MM.1S (cell line): Measurements from ENCODE around the gene MTFMT.

ENCODE experiments used
- EZH2 ChIP-seq: fragments of 300-600 bp; sonication (generic); optimal IDR thresholded peaks from 2 replicates; pipeline ENCODE3; 2017; ENCODE audit warnings: low read depth, mild to moderate bottlenecking, antibody characterized with exemption, low read length, mixed read lengths
- TF ChIP-seq, protein P1 (sequence below): fragments of 300-600 bp; sonication (generic); IDR thresholded peaks from 2 replicates; pipeline ENCODE4 v1.5.1; 2016; ENCODE audit warnings: antibody characterized with exemption, low read length, mixed read lengths

DNA sequence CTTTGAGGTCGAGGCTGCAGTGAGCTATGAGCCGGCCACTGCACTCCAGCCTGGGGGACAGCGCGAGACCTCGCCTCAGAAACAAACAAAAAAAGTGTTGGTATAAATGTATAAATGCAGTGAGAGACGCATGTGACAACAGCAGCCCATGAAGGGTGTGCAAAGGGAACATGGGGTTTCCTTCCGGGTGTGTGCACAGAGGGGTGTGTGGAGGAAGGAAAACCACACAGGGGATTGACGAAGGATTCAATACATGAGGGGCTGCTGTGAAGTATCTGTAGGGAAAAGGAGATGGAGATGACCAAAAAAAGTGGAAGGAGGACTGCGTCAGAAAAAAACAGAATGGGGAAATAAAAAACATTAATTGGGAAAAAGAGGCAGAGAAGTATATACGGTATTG lies 1.1 kb downstream of the MTFMT start:
- TF ChIP-seq, protein P1, sequence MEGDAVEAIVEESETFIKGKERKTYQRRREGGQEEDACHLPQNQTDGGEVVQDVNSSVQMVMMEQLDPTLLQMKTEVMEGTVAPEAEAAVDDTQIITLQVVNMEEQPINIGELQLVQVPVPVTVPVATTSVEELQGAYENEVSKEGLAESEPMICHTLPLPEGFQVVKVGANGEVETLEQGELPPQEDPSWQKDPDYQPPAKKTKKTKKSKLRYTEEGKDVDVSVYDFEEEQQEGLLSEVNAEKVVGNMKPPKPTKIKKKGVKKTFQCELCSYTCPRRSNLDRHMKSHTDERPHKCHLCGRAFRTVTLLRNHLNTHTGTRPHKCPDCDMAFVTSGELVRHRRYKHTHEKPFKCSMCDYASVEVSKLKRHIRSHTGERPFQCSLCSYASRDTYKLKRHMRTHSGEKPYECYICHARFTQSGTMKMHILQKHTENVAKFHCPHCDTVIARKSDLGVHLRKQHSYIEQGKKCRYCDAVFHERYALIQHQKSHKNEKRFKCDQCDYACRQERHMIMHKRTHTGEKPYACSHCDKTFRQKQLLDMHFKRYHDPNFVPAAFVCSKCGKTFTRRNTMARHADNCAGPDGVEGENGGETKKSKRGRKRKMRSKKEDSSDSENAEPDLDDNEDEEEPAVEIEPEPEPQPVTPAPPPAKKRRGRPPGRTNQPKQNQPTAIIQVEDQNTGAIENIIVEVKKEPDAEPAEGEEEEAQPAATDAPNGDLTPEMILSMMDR, result no peak
- no peak for TF ChIP-seq EZH2
